Uterus (tissue), 4 donors: ENCODE results near the gene UCHL3. TPM values are rescaled to one million over a fixed set of nuclear protein-coding genes. Genes with fewer than 3 reads are reported as not detected.

ENCODE experiments used
- DNase-seq, 2 donors: peaks; one replicate each; pipeline ENCODE4 v3.0.0-alpha.2; 2019 to 2020
- H3K27ac ChIP-seq, 2 donors: fragments of 200-600 bp; sonication (generic); 1 replicate in 1 of 2; 2 replicates in 1 of 2; pipeline ENCODE4 v1.5.1; 2016 to 2018
- H3K27me3 ChIP-seq, 2 donors: fragments of 200-600 bp; sonication (generic); one replicate each; pipeline ENCODE4 v1.5.1; 2018 to 2019; ENCODE audit warnings: control low read depth in 1 of 2
- H3K36me3 ChIP-seq, 2 donors: fragments of 200-600 bp; sonication (generic); one replicate each; pipeline ENCODE4 v1.5.1; 2019; ENCODE audit warnings: control low read depth in 1 of 2
- H3K4me1 ChIP-seq, 2 donors: fragments of 200-600 bp; sonication (generic); one replicate each; pipeline ENCODE4 v1.5.1; 2018 to 2019; ENCODE audit warnings: control low read depth in 1 of 2
- H3K4me3 ChIP-seq, 2 donors: fragments of 200-600 bp; sonication (generic); 1 replicate in 1 of 2; 2 replicates in 1 of 2; pipeline ENCODE4 v1.5.1; 2018 to 2019; ENCODE audit warnings: mild to moderate bottlenecking in 1 of 2
- H3K9me3 ChIP-seq, 2 donors: fragments of 200-600 bp; sonication (generic); one replicate each; pipeline ENCODE4 v1.5.1; 2019; ENCODE audit warnings: control low read depth in 1 of 2
- CTCF ChIP-seq, 4 experiments: fragments of 200-600 bp in 2 of 4; fragments of 450-650 bp in 2 of 4; sonication (generic) in 2 of 4; IDR thresholded peaks; one replicate each; pipeline ENCODE4 v1.5.1; 2016 to 2019; ENCODE audit warnings: antibody characterized with exemption in 4 of 4, mild to moderate bottlenecking in 2 of 4, moderate library complexity in 1 of 4
- POLR2A ChIP-seq, 2 donors: fragments of 450-650 bp; IDR thresholded peaks; one replicate each; pipeline ENCODE4 v1.6.1; 2016; ENCODE audit warnings: antibody characterized with exemption in 2 of 2, mild to moderate bottlenecking in 1 of 2, moderate library complexity in 1 of 2
- intact Hi-C: fragments of 100-400 bp; cut with DNase I; formaldehyde crosslinking; loops from one replicate; pipeline ENCODE4 v1.15.1; 2023; ENCODE audit warnings: low total_unique reads
- total RNA-seq, 4 donors: library from RNA; depleted of rRNA in 3 of 4; stranded (reverse); fragments of >200 nt in 3 of 4; gene quantifications; one replicate each; pipeline versions ENCODE4 v1.1.0 to v1.2.4, GENCODE V29; 2014 to 2023
- donor health status: DM: yes; HTN: yes; CAD: no.

Gene UCHL3
- total RNA-seq, 4 donors from 2014 or later, result 12.7 to 19.6 (median 17.7) TPM

- Histone ChIP-seq H3K27me3 (no peaks in the 10 kb centered on the region), H3K27ac (no peak overlapping the region), H3K4me3 (no peak overlapping the region), H3K36me3 (no peaks in the 10 kb centered on the region), H3K4me1 (no peaks in the 10 kb centered on the region), H3K9me3 (no peaks in the 10 kb centered on the region)
- TF ChIP-seq CTCF (IDR thresholded peaks at IDR 0.05) (no peak), POLR2A (IDR thresholded peaks at IDR 0.05) (no peak)
- intact Hi-C loops, result no loop called here
- no peak for DNase-seq
Observed at GRCh38 chr13:75643182-75643581, 93.6 kb downstream of the UCHL3 start.

GRCh38 chr13:75643693-75644092 lies 94.1 kb downstream of the UCHL3 start:
- no peak for DNase-seq
- intact Hi-C loops, result no loop called here
- Histone ChIP-seq H3K36me3 (no peaks in the 10 kb centered on the region), H3K9me3 (no peaks in the 10 kb centered on the region), H3K27me3 (no peaks in the 10 kb centered on the region), H3K4me1 (no peaks in the 10 kb centered on the region), H3K27ac (no peak overlapping the region), H3K4me3 (no peak overlapping the region)
- no peak for TF ChIP-seq POLR2A (IDR thresholded peaks at IDR 0.05)
- TF ChIP-seq CTCF (IDR thresholded peaks at IDR 0.05), result no peak

- H3K27me3 ChIP-seq, result no peaks in the 10 kb centered on the region
- no peaks in the 10 kb centered on the region for H3K9me3 ChIP-seq
- no peak for DNase-seq
- H3K27ac ChIP-seq, result no peak overlapping the region
- no peaks in the 10 kb centered on the region for H3K4me1 ChIP-seq
- TF ChIP-seq POLR2A (IDR thresholded peaks at IDR 0.05), result no peak
- TF ChIP-seq CTCF (IDR thresholded peaks at IDR 0.05), result no peak
- intact Hi-C loops, result no loop called here
- H3K4me3 ChIP-seq, result no peak overlapping the region
- no peaks in the 10 kb centered on the region for H3K36me3 ChIP-seq
Observed at GRCh38 chr13:75645141-75645540, 95.5 kb downstream of the UCHL3 start.

- H3K36me3 ChIP-seq, result no peaks in the 10 kb centered on the region
- H3K27ac ChIP-seq, result no peak overlapping the region
- no peaks in the 10 kb centered on the region for H3K4me1 ChIP-seq
- intact Hi-C loops, result no loop called here
- TF ChIP-seq POLR2A (IDR thresholded peaks at IDR 0.05) (no peak), CTCF (IDR thresholded peaks at IDR 0.05) (no peak)
- H3K9me3 ChIP-seq, result no peaks in the 10 kb centered on the region
- no peaks in the 10 kb centered on the region for H3K27me3 ChIP-seq
- H3K4me3 ChIP-seq, result no peak overlapping the region
- no peak for DNase-seq
Observed at GRCh38 chr13:75647126-75647784, 97.7 kb downstream of the UCHL3 start.

GRCh38 chr13:75648446-75648845 lies 98.9 kb downstream of the UCHL3 start:
- TF ChIP-seq POLR2A (IDR thresholded peaks at IDR 0.05) (no peak), CTCF (IDR thresholded peaks at IDR 0.05) (no peak)
- Histone ChIP-seq H3K27ac (no peak overlapping the region), H3K9me3 (no peaks in the 10 kb centered on the region), H3K4me3 (no peak overlapping the region), H3K27me3 (no peaks in the 10 kb centered on the region), H3K36me3 (no peaks in the 10 kb centered on the region), H3K4me1 (no peaks in the 10 kb centered on the region)
- intact Hi-C loops, result no loop called here
- no peak for DNase-seq
